Activated CD8-positive, alpha-beta memory T cell treated with anti-CD3 and anti-CD28 coated beads, Interleukin-2, amount 50 U/mL, for 1 hour (primary cell): ENCODE results near the gene MMP21.

Experiments
- DNase-seq: peaks from one replicate; pipeline ENCODE4 v3.0.0-alpha.2; 2020; ENCODE audit errors: extremely low read depth

Gene MMP21

GRCh38 chr10:125792342-125793300 is 17.0 kb upstream of the MMP21 start:
- no peak for DNase-seq

DNA sequence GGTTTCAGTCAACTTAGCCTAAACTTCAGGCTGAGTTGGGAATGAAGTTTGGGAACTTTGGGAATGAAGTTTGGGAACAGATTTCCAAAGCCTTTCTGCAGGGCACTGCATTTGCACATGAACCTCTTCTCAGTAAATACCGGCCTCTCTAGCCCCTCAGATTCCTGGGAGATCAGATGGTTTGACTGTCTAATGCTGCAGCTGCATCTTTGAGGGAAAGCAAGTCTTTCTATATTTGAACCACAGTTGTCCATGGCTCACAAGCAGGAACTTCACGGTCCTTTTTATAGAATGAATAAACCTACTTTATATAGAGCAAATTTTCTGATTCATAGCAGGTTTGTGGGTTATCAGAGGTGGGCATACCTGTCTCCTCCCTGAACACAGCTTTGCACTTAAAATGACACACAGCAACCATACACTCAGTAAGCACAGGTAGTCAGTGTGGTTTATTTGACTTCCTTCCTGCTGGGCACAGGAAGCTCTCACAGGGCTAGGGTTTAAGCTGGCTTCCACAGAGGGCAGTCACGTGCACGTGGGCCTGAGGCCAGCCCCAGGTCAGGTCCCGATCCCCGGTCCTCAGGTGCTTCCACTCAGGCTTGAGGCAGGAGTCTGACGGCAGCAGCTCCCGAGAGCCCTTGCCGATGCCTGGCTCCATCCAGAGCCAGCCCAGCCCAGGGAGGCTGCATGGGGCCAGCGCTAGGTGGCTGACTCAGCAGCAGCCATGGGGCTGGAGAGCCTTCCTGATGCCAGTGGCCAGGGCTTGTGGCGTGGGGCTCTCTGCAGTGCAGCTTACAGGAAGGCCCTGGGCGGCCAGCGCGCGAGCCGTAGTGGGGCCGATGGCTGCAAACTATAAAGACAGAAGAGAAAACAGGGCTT is 12.8 kb upstream of the MMP21 start:
- DNase-seq: no peak

GRCh38 chr10:125785791-125786190 is 10.2 kb upstream of the MMP21 start:
- DNase-seq: no peak

DNA sequence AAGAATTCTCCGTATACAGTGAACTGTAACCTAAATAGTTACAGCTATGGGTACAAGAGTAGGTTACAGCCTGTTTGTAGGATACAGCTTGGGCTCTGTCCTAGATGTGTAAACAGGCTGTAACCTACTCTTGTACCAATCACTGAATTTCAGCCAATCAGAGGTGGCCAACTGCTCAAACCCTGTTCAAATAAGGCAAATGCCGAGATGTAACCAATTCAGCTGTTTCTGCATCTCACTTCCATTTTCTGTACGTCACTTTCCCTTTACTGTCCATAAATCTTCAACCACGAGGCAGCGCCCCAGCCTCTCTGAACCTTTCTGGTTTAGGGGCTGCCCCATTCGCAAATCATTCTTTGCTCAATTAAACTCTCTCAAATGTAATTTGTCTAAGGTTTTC is 8.3 kb upstream of the MMP21 start:
- DNase-seq: no peak

- DNase-seq: no peak
Observed at GRCh38 chr10:125783408-125783807, 7.8 kb upstream of the MMP21 start.

GRCh38 chr10:125782616-125783015 is 7.0 kb upstream of the MMP21 start:
- no peak for DNase-seq

GRCh38 chr10:125782054-125782453 is 6.4 kb upstream of the MMP21 start:
- no peak for DNase-seq

GRCh38 chr10:125781374-125781773 is 5.8 kb upstream of the MMP21 start:
- DNase-seq: no peak

- DNase-seq: no peak
Observed at GRCh38 chr10:125779403-125780327, 4.0 kb upstream of the MMP21 start.

GRCh38 chr10:125778556-125778955 is 2.9 kb upstream of the MMP21 start:
- DNase-seq: no peak

DNA sequence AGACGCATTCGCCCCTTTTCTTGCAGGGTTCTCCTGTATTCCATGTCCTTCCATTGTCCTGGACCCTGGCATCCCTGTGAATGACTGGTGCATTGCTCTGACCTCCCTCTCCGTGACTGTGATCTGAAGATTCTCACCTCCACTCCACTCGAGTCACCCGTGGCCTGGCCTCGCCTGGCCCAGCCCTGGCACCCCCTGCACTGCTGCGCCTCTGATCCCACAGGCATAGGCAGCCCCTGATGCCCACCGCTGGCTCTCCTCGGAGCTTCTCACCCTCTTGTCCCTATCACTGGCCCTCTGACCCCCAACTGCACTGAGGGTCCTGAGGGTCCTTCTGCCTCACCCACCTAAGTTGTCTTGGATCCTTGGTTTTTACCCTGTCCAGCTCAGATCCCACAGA is 2.2 kb upstream of the MMP21 start:
- DNase-seq: no peak

DNA sequence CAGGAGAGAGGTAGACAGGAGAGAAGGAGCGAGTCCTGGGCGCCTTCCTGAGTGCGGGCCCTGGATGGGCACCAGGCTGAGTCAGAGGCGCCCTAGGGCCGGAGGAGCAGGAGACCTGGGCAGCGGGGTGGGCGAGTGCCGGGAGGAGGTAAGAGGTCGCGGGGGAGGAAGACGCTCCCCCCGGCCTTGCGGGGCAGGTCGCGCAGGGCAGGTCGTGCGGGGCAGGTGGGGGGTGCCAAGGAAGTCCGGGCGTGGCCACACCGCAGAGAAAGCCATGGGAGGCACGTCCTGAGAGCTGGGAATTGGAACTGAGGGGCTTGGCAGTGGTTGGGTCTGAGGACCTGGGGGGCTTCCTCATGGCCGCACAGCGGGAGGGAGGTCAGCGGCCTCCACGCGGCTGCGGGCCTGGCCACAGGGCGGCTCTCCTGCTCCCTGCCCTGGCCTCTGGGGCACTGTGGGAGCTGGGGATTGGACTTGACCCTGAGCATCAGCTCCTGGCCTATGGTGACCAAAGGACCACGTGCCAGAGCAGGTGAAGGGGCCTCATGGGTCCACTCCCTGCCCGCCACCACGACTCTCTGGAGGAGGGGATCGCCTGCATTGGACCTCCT is 935 bp downstream of the MMP21 start:
- DNase-seq: no peak

DNA sequence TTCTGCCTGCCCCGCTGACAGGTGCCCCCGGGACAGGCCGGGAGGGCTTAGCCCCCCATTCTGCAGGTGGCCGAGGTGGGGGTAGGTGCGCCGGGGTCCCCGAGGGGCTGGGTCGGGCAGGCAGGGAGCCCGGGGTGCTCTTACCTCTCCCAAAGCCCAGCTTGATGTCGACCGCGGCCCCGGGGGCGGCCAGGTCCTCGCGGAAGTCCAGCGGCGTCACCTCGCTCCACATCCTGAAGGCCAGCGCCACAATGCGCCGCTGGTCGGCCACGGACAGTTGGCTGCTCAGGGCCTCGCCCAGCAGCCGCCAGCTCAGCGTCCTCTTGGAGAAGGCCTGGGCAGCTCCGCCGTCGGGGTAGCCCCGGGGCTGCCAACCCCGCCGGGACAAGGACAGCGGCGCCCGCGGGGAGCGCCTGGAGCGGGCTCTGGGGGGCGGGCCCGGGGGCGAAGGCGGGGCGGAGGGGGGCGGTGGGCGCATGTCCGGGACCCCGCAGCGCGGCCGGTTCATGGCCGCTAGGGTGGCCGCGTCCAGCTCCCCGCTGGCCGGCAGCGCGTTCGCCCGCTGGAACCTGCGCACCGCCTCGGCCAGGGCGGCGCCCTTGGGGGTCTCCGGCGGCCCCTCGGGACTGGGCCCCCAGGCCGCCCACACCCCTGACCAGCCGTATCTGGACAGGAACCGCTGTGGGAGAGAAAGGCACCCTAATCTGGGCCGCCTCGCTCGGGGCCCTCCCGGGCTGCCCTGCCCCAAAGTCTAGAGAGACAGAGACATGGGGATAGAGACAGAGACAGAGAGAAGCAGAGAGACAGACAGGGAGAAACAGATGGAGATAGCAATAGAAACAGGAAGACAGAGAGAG is 1.7 kb downstream of the MMP21 start:
- no peak for DNase-seq

- DNase-seq: no peak
Observed at GRCh38 chr10:125772864-125773180, 2.8 kb downstream of the MMP21 start.

DNA sequence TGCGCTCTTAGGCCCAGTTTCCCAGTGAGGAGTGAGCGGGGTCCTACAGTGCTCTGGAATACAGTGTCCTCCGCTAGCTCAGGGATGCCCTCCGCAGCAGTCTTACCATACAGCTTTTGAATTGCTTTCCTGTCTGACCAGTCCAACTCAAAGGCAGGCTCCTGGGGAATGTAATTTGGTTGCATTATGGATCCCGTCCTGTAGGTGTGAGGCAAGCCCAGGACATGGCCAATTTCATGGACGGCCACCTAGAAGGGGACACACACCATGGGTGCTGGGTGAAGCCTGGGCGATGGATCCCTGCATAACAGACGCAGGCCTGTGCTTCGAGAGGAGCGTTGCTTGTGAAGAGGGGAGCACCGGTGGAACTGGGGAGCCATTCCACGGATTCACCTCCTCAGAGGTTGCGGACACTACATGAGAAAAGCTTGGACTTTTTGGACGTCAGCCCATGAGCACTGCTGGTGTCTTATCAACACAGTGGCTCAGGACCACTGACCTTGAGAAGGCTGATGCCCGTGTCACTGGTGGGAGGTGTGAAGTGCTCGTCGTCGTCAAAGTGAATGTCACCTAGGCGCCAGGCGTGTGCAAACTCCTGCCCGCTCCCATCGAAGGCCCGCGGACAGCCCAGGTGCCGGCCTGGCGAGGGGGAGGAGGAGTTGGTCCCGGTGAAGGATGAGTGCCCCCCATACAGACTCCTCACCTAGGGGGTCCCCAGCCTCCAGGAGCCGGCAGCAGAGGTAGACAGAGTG is 3.3 kb downstream of the MMP21 start:
- no peak for DNase-seq

GRCh38 chr10:125770844-125771243 is 4.8 kb downstream of the MMP21 start:
- no peak for DNase-seq

DNA sequence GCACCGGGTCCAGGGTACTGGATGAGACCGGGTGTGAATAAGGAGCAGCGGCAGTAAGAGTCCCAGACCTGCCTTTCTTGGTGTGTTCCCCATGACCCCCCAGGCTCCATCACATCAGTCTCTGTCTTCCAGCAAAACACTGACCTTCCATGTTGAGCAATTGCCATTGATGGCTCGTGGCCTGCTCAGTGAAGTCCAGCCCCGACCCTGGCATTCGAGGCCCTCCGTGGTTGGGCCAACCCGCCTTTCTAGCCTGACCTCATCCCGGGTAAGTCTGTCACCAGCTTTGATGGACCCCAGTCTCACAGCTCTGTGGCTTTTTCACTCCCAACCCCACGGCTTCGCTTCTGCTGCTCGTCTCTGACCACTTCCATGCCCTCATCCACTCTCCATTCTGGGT is 6.4 kb downstream of the MMP21 start:
- DNase-seq: no peak

DNA sequence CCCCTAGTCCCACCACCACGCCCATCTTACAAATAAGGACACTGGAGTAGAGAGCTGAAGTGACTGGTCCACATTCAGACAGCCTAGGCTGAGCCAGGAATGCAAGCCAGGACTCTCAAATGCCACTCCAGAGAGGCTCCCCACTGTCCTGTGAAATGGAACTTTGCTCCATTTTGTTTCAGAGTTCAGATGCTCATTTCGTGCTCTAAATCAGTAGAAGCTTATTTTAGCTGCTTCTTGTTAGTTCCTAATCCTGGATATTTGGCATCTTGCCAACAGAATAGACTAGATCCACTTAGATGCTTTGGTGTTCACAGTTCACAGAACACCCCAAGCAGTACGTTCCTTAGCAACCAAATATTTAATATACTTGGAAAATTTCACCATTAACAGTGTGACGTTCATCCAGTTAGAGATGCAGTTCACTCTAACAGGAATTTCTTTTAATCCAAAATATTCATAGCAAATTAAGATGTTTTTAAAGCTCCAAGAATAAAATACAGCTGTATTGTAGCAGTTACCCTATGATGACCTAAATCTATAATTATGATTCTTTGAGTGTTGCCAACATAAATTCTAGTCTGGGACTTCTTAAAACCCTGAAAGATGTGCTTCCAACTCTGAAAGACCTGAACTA is 7.3 kb downstream of the MMP21 start:
- no peak for DNase-seq

GRCh38 chr10:125766511-125766910 is 9.1 kb downstream of the MMP21 start:
- no peak for DNase-seq
